Measurements from ENCODE around the gene TMPRSS12.
"Not testable (repeated sequence)": the region's sequence is repeated elsewhere in the genome, so short reads cannot be mapped to it uniquely, and the experiment has no call there.

DNA sequence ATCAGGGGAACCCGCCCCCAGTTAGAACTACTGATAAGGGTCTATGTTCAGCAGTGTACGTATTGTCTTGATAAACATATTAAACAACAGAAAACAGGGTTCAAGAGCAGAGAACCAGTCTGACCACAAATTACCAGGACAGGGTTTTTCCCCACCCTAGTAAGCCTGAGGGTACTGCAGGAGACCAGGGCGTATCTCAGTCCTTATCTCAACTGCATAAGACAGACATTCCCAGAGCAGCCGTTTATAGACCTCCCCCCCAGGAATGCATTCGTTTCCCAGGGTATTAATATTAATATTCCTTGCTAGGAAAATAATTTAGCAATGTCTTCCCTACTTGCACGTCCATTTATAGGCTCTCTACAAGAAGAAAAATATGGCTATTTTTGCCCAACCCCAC is 69.6 kb downstream of the TMPRSS12 start:
- TF ChIP-seq, protein P1, sequence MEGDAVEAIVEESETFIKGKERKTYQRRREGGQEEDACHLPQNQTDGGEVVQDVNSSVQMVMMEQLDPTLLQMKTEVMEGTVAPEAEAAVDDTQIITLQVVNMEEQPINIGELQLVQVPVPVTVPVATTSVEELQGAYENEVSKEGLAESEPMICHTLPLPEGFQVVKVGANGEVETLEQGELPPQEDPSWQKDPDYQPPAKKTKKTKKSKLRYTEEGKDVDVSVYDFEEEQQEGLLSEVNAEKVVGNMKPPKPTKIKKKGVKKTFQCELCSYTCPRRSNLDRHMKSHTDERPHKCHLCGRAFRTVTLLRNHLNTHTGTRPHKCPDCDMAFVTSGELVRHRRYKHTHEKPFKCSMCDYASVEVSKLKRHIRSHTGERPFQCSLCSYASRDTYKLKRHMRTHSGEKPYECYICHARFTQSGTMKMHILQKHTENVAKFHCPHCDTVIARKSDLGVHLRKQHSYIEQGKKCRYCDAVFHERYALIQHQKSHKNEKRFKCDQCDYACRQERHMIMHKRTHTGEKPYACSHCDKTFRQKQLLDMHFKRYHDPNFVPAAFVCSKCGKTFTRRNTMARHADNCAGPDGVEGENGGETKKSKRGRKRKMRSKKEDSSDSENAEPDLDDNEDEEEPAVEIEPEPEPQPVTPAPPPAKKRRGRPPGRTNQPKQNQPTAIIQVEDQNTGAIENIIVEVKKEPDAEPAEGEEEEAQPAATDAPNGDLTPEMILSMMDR (conservative IDR thresholded peaks at IDR 0.05; ENCODE audit: low read depth, low read length) = not testable (repeated sequence)
- not testable (repeated sequence) for TF ChIP-seq EZH2 (IDR thresholded peaks at IDR 0.05; ENCODE audit: borderline replicate concordance, low read depth, low read length, poor library complexity, severe bottlenecking)
